K562 (cell line): ENCODE data around the gene ATP10B. TPM values are rescaled to one million over a fixed set of nuclear protein-coding genes. Genes with fewer than 3 reads are reported as not detected.

ENCODE experiments used
- C11orf30 ChIP-seq: fragments of 450-650 bp; IDR thresholded peaks from 2 replicates; pipeline ENCODE4 v1.6.1; 2016; ENCODE audit warnings: low read depth, mild to moderate bottlenecking
- CCNT2 ChIP-seq: IDR thresholded peaks from 2 replicates; pipeline ENCODE4 v1.6.1; 2011; ENCODE audit warnings: borderline replicate concordance, low read depth, mild to moderate bottlenecking, moderate library complexity, mixed read lengths, low read length; ENCODE audit not compliant: insufficient read length; ENCODE audit errors: extremely low read depth
- CEBPB ChIP-seq: fragments of 450-650 bp; IDR thresholded peaks from 2 replicates; pipeline ENCODE4 v1.6.1; 2016; ENCODE audit warnings: missing genetic modification characterization, missing compliant biosample characterization
- FOXO4 ChIP-seq: fragments of 450-650 bp; formaldehyde crosslinking; IDR thresholded peaks from 2 replicates; pipeline ENCODE4 v1.4.0; 2020; ENCODE audit warnings: mild to moderate bottlenecking, moderate library complexity
- GTF2A2 ChIP-seq: IDR thresholded peaks from 2 replicates; pipeline ENCODE4 v1.6.1; 2016; ENCODE audit warnings: mild to moderate bottlenecking, missing genetic modification characterization, missing compliant biosample characterization
- HMBOX1 ChIP-seq: sonication (generic); IDR thresholded peaks from 2 replicates; pipeline ENCODE4 v1.6.1; 2016
- ILF3 ChIP-seq: fragments of 450-650 bp; IDR thresholded peaks from 2 replicates; pipeline ENCODE4 v1.6.1; 2018; ENCODE audit warnings: antibody characterized with exemption, mild to moderate bottlenecking, moderate library complexity, borderline replicate concordance
- KLF16 ChIP-seq: IDR thresholded peaks from 2 replicates; pipeline ENCODE4 v1.6.1; 2016; ENCODE audit warnings: antibody characterized with exemption
- MAFK ChIP-seq: IDR thresholded peaks from 2 replicates; pipeline ENCODE4 v1.6.1; 2011; ENCODE audit warnings: low read length, improper control_type of control experiment
- MTF1 ChIP-seq: fragments of 250-450 bp; sonication (Bioruptor Pico); IDR thresholded peaks from 2 replicates; pipeline ENCODE4 v1.9.0; 2021; ENCODE audit warnings: moderate library complexity, mild to moderate bottlenecking, inconsistent platforms, borderline replicate concordance
- NFYB ChIP-seq: IDR thresholded peaks from 2 replicates; pipeline ENCODE4 v1.6.1; 2011; ENCODE audit warnings: mild to moderate bottlenecking, moderate library complexity; ENCODE audit not compliant: insufficient read length; ENCODE audit errors: extremely low read depth
- NR2C1 ChIP-seq, 2 experiments: fragments of 450-650 bp; IDR thresholded peaks; 2 replicates each; pipeline ENCODE4 v1.6.1; 2017; ENCODE audit warnings: mild to moderate bottlenecking in 2 of 2, antibody characterized with exemption in 1 of 2, inconsistent platforms in 1 of 2, missing compliant biosample characterization in 1 of 2, missing genetic modification characterization in 1 of 2
- POLR2G ChIP-seq: fragments of 200-400 bp; formaldehyde crosslinking; IDR thresholded peaks from 2 replicates; pipeline ENCODE4 v1.6.1; 2017; ENCODE audit warnings: low read depth, mild to moderate bottlenecking, antibody characterized with exemption, low read length, moderate library complexity
- STAG1 ChIP-seq: sonication (generic); formaldehyde crosslinking; IDR thresholded peaks from 2 replicates; pipeline ENCODE4 v1.5.0; 2020; ENCODE audit warnings: missing genetic modification reagents, borderline replicate concordance
- ZBTB33 ChIP-seq: sonication (generic); formaldehyde crosslinking; IDR thresholded peaks from 2 replicates; pipeline ENCODE4 v1.8.1; 2023; ENCODE audit warnings: mild to moderate bottlenecking, missing genetic modification reagents
- ZC3H11A ChIP-seq: IDR thresholded peaks from 2 replicates; pipeline ENCODE4 v1.6.1; 2012; ENCODE audit warnings: low read depth, low read length, improper control_type of control experiment
- ZMIZ1 ChIP-seq, 2 experiments: fragments of 150-350 bp in 1 of 2; IDR thresholded peaks; 2 replicates each; pipeline ENCODE4 v1.6.1; 2012 to 2016; ENCODE audit warnings: low read depth in 2 of 2, low read length in 2 of 2, mild to moderate bottlenecking in 1 of 2, moderate library complexity in 1 of 2
- ZNF431 ChIP-seq: sonication (generic); formaldehyde crosslinking; IDR thresholded peaks from 2 replicates; pipeline ENCODE4 v1.8.0; 2022; ENCODE audit warnings: mild to moderate bottlenecking, missing genetic modification reagents
- ZNF445 ChIP-seq: fragments of 250-450 bp; sonication (Bioruptor Pico); IDR thresholded peaks from 2 replicates; pipeline ENCODE4 v1.4.0; 2020; ENCODE audit warnings: low read depth, mild to moderate bottlenecking, moderate library complexity
- polyA plus RNA-seq, 8 experiments: library from polyadenylated mRNA; depleted of rRNA in 4 of 8; stranded (reverse) in 5 of 8; unstranded in 3 of 8; fragments of >200 nt; fragmentation: Nextera tagmentation in 2 of 8; fragmentation: Illumina TruSeq in 1 of 8; extraction: Ambion mirVana in 2 of 8; extraction: Trizol in 1 of 8; gene quantifications; 2 replicates each; pipeline versions ENCODE4 v1.2.1 to v1.2.3, GENCODE V29; 2011 to 2014; ENCODE audit warnings: inconsistent platforms in 1 of 8, missing spikeins in 1 of 8
- total RNA-seq, 7 experiments: library from RNA; depleted of rRNA in 6 of 7; stranded (reverse); fragments of >200 nt in 6 of 7; fragmentation: Illumina TruSeq in 2 of 7; extraction: Trizol in 2 of 7; gene quantifications; 2 replicates each; pipeline versions ENCODE4 v1.2.1 to v1.2.3, GENCODE V29; 2011 to 2021; ENCODE audit warnings: low replicate concordance in 1 of 7

Gene ATP10B
- total and polyA plus RNA-seq, 9 of the 15 experiments (the other 6 are each of a cell fraction or from before 2014, with no cell fraction given): 0.04 TPM; not detected in 8

GRCh38 chr5:160770718-160771117 is 81.3 kb downstream of the ATP10B start (continued):
- TF ChIP-seq NFYB: no peak
- peak; percentile 89 for TF ChIP-seq MAFK
- TF ChIP-seq KLF16: no peak
- TF ChIP-seq HMBOX1: no peak
- no peak for TF ChIP-seq NR2C1 (IDR thresholded peaks at IDR 0.05)
- no peak for TF ChIP-seq NR2C1 (tag; IDR thresholded peaks at IDR 0.05)
- TF ChIP-seq POLR2G: no peak
- no peak for TF ChIP-seq FOXO4
- TF ChIP-seq ZNF431 (CRISPR knock-in tag): no peak
- no peak for TF ChIP-seq STAG1 (CRISPR knock-in tag)
- TF ChIP-seq ZMIZ1 (IDR thresholded peaks at IDR 0.05; ENCODE audit: low read depth in 2 of 2, low read length in 2 of 2): no peak
- TF ChIP-seq C11orf30: peak; percentile 70
- no peak for TF ChIP-seq CCNT2
- TF ChIP-seq ZNF445 (CRISPR knock-in tag): no peak
- no peak for TF ChIP-seq ILF3
- no peak for TF ChIP-seq GTF2A2
- TF ChIP-seq ZBTB33 (CRISPR knock-in tag): no peak
- no peak for TF ChIP-seq CEBPB (tag)
- no peak for TF ChIP-seq MTF1 (CRISPR knock-in tag)
- TF ChIP-seq ZC3H11A: no peak
